Fibroblast of lung (primary cell): Measurements from ENCODE around the gene ZNF384.

Source experiments
- EZH2 ChIP-seq: IDR thresholded peaks from 2 replicates; pipeline ENCODE4 v1.5.1; 2012; ENCODE audit warnings: low read length, control low read depth, mild to moderate bottlenecking; ENCODE audit errors: missing control alignments
- TF ChIP-seq, protein P1 (sequence below), 2 donors: IDR thresholded peaks in 1 of 2; conservative IDR thresholded peaks in 1 of 2; 1 replicate in 1 of 2; 2 replicates in 1 of 2; pipeline ENCODE4 v1.5.1; 2011 to 2012; ENCODE audit warnings: low read length in 2 of 2, control low read depth in 1 of 2, inconsistent platforms in 1 of 2, low read depth in 1 of 2, mild to moderate bottlenecking in 1 of 2

GRCh38 chr12:6703631-6704030 lies 14.5 kb upstream of the ZNF384 start:
- TF ChIP-seq, protein P1, sequence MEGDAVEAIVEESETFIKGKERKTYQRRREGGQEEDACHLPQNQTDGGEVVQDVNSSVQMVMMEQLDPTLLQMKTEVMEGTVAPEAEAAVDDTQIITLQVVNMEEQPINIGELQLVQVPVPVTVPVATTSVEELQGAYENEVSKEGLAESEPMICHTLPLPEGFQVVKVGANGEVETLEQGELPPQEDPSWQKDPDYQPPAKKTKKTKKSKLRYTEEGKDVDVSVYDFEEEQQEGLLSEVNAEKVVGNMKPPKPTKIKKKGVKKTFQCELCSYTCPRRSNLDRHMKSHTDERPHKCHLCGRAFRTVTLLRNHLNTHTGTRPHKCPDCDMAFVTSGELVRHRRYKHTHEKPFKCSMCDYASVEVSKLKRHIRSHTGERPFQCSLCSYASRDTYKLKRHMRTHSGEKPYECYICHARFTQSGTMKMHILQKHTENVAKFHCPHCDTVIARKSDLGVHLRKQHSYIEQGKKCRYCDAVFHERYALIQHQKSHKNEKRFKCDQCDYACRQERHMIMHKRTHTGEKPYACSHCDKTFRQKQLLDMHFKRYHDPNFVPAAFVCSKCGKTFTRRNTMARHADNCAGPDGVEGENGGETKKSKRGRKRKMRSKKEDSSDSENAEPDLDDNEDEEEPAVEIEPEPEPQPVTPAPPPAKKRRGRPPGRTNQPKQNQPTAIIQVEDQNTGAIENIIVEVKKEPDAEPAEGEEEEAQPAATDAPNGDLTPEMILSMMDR (conservative IDR thresholded peaks at IDR 0.05 in 1 of 2, IDR thresholded peaks at IDR 0.05 in 1 of 2; ENCODE audit: low read depth in 1 of 2, low read length in 2 of 2): no peak
- no peak for TF ChIP-seq EZH2
